NCI-H187 (cell line): ENCODE measurements around the gene GARIN3.
"Not testable (repeated sequence)": the region's sequence is repeated elsewhere in the genome, so short reads cannot be mapped to it uniquely, and the experiment has no call there.

Experiments used
- DNase-seq, 2 experiments: peaks; one replicate each; lab custom pipeline; 2025; lab: John Stamatoyannopoulos, UW

The GARIN3 gene

GRCh38 chr5:157166214-157167213 lies at the start of gene GARIN3:
Gene GARIN3, minus strand, starts transcription at chr5:157166264. Its CDS starts 96 bp downstream, at chr5:157166168.
- DNase-seq: no peak

- no peak for DNase-seq
Measured at GRCh38 chr5:157215514-157216167, 49.6 kb upstream of the GARIN3 start.

GRCh38 chr5:157214861-157215513 lies 48.9 kb upstream of the GARIN3 start:
- DNase-seq: no peak

DNA sequence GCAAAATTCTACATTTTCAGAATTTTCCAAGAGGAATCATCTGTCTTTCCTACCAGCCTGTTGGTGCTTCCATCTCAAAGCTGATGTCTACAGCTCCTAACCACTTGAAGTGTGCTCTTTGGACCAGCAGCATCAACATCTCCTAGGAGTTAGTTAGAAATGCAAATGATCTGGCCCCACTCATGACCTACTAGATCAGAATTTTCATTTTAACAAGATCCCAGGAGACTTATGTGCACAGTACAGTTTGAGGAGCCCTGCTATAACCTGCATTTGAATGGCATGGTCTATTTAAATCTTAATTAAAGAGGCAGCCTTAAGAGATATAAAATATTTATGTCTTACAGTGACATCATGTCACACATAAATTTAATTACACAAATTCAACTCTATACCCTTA lies 48.4 kb upstream of the GARIN3 start:
- DNase-seq: no peak

DNA sequence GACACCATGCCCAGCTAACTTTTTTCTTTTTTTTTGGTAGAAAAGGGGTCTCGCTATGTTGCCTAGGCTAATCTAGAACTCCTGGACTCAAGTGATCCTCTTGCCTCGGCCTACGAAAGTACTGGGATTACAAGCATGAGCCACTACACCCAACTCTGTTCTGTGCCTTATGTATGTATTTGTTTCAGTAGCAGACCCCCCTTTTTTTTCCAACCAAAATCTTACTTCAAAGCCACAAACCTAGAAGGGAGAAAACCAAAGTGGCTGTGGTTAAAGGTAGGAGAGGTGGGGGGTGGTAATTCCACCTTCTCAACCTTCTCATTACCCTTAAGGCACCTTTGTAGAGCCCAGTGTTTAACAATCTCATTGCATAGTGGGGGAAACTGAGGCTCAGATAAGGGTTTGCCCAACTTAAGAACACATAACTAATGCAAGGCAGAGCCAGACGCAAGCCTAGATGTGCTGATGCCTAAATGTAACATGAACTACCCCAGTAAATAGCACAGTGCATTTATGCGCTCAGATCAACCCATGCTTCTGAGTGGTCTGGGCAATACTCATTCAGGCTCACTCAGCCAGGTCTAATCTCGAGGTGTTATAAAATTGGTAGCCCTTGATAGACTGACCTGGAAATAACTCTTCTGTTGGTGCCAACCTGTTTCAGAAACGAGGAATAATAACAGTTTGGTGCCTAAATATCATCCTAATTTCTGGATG lies 47.6 kb upstream of the GARIN3 start:
- no peak for DNase-seq

DNA sequence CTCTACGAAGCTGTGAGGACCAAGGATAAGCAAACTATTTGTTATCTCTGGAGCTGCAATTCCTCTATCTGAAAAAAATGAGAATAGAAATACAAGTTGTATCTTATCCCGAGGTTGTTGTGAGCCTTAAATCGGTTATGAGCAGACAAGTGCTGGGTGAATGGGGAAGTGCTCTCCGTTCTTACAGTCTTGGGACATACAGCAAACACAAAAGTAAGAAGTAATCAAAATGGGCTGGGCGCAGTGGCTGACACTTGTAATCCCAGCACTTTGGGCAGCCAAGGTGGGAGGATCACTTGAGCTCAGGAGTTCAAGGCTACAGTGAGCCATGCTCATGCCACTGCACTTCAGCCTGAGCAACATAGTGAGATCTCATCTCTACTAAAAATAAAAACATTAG lies 46.2 kb upstream of the GARIN3 start:
- no peak for DNase-seq

- not testable (repeated sequence) for DNase-seq
Measured at GRCh38 chr5:157210652-157211051, 44.6 kb upstream of the GARIN3 start.

- no peak for DNase-seq
Measured at GRCh38 chr5:157205708-157206107, 39.6 kb upstream of the GARIN3 start.

DNA sequence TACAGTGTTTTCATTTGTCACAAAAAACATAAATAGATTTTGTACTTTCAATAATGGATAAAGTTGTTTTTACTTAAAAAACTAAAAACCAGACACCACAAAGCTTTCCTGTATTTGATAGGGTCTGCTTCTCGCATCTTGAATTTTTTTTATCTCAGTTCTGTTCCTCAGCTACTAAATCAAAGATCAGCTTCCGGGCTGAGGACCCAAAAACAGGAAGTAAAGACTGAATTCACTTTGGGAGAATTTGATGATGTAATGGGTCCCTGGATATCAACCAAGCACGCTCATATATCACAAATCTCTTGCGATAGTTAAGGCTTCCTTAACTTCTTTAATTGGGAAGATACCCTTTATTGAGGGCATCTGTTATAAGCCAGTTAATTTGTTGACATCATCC lies 38.7 kb upstream of the GARIN3 start:
- DNase-seq: no peak

DNA sequence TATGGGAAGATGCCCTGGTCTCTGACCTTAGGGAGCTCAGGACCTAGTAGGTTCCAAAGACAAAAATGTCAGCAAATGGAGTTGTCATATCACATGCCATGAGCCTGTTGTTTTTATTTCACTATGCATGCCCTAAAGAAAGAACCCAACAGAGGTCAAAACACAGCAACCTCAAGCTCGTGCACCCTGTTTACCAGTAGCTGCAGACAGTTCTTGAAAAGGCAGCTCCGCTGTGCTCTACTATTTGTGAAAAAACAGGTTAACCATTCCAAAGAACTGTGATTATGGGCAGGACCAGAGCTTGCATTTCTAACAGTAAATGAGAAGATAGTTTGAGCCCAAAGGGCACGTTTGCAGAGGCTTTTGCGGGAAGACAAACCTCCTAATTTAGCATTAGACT lies 37.4 kb upstream of the GARIN3 start:
- no peak for DNase-seq

- no peak for DNase-seq
Measured at GRCh38 chr5:157201857-157202256, 35.8 kb upstream of the GARIN3 start.

GRCh38 chr5:157198277-157198986 lies 32.4 kb upstream of the GARIN3 start:
- DNase-seq: no peak

GRCh38 chr5:157197086-157197485 lies 31.0 kb upstream of the GARIN3 start:
- peak; percentile 18 to 52 for DNase-seq

GRCh38 chr5:157196045-157196444 lies 30.0 kb upstream of the GARIN3 start:
- no peak for DNase-seq

DNA sequence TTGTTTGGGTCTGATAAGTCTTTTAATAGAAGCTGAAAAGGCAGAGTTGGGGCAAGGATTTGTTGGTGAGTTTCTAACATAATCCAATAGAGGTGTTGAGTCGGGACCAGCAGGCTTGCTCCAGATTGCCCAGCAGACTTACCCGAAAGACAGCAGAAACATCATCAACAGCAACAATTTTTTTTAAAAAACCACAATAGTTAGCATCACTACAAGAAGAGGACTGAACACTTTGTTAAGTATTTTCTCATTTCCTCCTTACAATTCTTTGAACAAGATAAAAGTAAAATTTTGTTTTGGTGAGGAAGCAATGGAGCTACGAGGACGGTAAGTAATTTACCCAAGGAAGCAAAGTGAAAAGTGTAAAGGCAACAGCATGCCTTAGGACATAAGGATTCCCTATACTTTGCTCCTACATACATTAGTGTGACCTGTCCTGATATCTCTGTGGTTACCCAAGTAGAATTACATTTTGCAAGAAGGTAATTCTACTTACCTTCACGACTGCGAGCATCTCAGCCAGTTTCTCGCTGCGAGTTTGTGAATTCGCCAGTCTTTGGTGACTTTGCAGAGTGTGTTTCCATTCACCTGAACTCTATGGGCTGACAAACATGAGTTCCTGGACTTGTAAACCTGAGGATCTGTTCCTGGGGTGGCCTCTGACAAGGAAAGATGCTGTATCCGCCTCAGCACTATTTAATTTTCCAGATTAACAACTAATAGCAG lies 27.8 kb upstream of the GARIN3 start:
- no peak for DNase-seq

- DNase-seq: no peak
Measured at GRCh38 chr5:157189223-157189622, 23.2 kb upstream of the GARIN3 start.

- no peak for DNase-seq
Measured at GRCh38 chr5:157188270-157188669, 22.2 kb upstream of the GARIN3 start.

- no peak for DNase-seq
Measured at GRCh38 chr5:157187046-157187754, 21.1 kb upstream of the GARIN3 start.

DNA sequence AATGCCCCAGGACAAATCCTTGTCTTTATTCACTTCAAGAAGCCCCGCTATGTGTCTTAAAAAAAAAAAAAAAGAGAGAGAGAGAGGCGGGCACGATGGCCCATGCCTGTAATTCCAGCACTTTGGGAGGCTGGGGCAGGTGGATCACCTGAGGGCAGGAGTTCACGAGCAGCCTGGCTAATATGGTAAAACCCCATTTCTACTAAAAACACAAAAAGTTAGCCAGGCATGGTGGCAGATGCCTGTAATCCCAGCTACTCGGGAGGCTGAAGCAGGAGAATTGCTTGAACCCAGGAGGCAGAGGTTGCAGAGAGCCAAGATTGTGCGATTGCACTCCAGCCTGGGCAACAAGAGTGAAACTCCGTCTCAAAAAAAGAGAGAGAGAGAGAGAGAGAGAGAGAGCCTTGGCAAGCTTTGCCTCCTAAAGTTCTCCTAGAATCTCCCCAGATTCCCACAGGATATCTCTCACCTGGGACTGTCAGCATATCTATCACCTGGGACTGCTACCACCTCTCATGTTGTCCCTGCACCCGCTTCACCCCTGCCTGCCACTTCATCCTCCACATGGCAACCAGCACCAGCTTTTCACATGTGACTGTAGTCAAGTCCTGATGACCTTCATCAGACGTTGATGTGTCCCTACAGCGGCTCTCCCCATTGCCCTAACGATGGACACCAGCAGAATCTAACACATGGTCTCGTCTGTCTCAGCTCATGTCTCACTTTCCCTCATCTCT lies 20.4 kb upstream of the GARIN3 start:
- DNase-seq: no peak
